ENCODE results near the gene HSD17B10. TPM values are rescaled to one million over a fixed set of nuclear protein-coding genes. Genes with fewer than 3 reads are reported as not detected.
A peak's percentile ranks its signal among the peaks of the same experiment; 100 is the strongest.

The HSD17B10 gene
- total and polyA plus RNA-seq, 2 of the 13 experiments (the other 11 are each of a cell fraction or from before 2014, with no cell fraction given): 68.7 to 84.7 TPM

GRCh38 chrX:53433651-53434639, at the start of gene HSD17B10 (continued):
- no peak for TF ChIP-seq ZBTB4 (CRISPR knock-in tag; IDR thresholded peaks at IDR 0.05; ENCODE audit: borderline replicate concordance)
- TF ChIP-seq RBFOX2 (IDR thresholded peaks at IDR 0.05; ENCODE audit: low read depth, low read length): peak; percentile 72
- no peak for TF ChIP-seq TFAP4 (IDR thresholded peaks at IDR 0.05; ENCODE audit: borderline replicate concordance, low read depth)
- no peak for TF ChIP-seq ZFP1 (CRISPR knock-in tag; IDR thresholded peaks at IDR 0.05)
- TF ChIP-seq LRRFIP1 (CRISPR knock-in tag; conservative IDR thresholded peaks at IDR 0.05): no peak
- TF ChIP-seq TERF1 (CRISPR knock-in tag; IDR thresholded peaks at IDR 0.05): no peak
- TF ChIP-seq HOXA3 (CRISPR knock-in tag; IDR thresholded peaks at IDR 0.05): peak; percentile 71; the same call in 1 of the 2 replicates
- TF ChIP-seq MXD4 (CRISPR knock-in tag; IDR thresholded peaks at IDR 0.05): peak; percentile 60; the same call in 1 of the 2 replicates
- TF ChIP-seq, protein P1, sequence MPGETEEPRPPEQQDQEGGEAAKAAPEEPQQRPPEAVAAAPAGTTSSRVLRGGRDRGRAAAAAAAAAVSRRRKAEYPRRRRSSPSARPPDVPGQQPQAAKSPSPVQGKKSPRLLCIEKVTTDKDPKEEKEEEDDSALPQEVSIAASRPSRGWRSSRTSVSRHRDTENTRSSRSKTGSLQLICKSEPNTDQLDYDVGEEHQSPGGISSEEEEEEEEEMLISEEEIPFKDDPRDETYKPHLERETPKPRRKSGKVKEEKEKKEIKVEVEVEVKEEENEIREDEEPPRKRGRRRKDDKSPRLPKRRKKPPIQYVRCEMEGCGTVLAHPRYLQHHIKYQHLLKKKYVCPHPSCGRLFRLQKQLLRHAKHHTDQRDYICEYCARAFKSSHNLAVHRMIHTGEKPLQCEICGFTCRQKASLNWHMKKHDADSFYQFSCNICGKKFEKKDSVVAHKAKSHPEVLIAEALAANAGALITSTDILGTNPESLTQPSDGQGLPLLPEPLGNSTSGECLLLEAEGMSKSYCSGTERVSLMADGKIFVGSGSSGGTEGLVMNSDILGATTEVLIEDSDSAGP (CRISPR knock-in tag; IDR thresholded peaks at IDR 0.05; ENCODE audit: borderline replicate concordance): peak; percentile 39; the same call in 1 of the 2 replicates
- TF ChIP-seq KDM4B (CRISPR knock-in tag; IDR thresholded peaks at IDR 0.05): no peak
- no peak for TF ChIP-seq EP300 (IDR thresholded peaks at IDR 0.05; ENCODE audit: low read depth in 2 of 2, low read length in 2 of 2)
- TF ChIP-seq EP300 (CRISPR knock-in tag; IDR thresholded peaks at IDR 0.05; ENCODE audit: borderline replicate concordance): no peak
- TF ChIP-seq ZBTB49 (CRISPR knock-in tag; IDR thresholded peaks at IDR 0.05; ENCODE audit: borderline replicate concordance): no peak

Measured in HepG2 (cell line).